Fibroblast of villous mesenchyme (primary cell): ENCODE measurements around the gene IL15. TPM values are rescaled to one million over a fixed set of nuclear protein-coding genes. Genes with fewer than 3 reads are reported as not detected.
A peak's percentile ranks its signal among the peaks of the same experiment; 100 is the strongest.

Source experiments
- DNase-seq: peaks from one replicate; pipeline ENCODE4 v3.0.0-alpha.2; 2010; ENCODE audit warnings: low read depth
- H3K4me3 ChIP-seq: 2 replicates; pipeline ENCODE4 v1.5.1; 2011; ENCODE audit warnings: low read depth, mild to moderate bottlenecking, low read length
- CTCF ChIP-seq: IDR thresholded peaks from 2 replicates; pipeline ENCODE4 v1.5.1; 2012; ENCODE audit warnings: low read depth, mild to moderate bottlenecking, low read length; ENCODE audit not compliant: insufficient read depth
- total RNA-seq: library from RNA; depleted of rRNA; stranded (reverse); fragments of >200 nt; gene quantifications from 2 replicates; pipeline ENCODE4 v1.2.3, GENCODE V29; 2012

The IL15 gene
- total RNA-seq, 1 donor: 9.5 TPM

- TF ChIP-seq CTCF: no peak
- H3K4me3 ChIP-seq: peak overlapping the region; percentile 83
- DNase-seq: peak; percentile 72
Measured at GRCh38 chr4:141636771-141637460, 533 bp downstream of the IL15 start.

GRCh38 chr4:141637565-141637964 is 1.2 kb downstream of the IL15 start:
- peak overlapping the region; percentile 83 for H3K4me3 ChIP-seq
- DNase-seq: peak; percentile 41
- no peak for TF ChIP-seq CTCF

- DNase-seq: peak; percentile 44
- no peak for TF ChIP-seq CTCF
Measured at GRCh38 chr4:141638230-141638629, 1.8 kb downstream of the IL15 start.

GRCh38 chr4:141640696-141641095 is 4.3 kb downstream of the IL15 start:
- TF ChIP-seq CTCF: no peak
- H3K4me3 ChIP-seq: no peak overlapping the region
- no peak for DNase-seq

More at GRCh38 chr4:141638230-141638629, 1.8 kb downstream of the IL15 start:
- peak overlapping the region; percentile 83 for H3K4me3 ChIP-seq

- TF ChIP-seq CTCF: no peak
- no peak for DNase-seq
- no peak overlapping the region for H3K4me3 ChIP-seq
Measured at GRCh38 chr4:141642063-141642462, 5.7 kb downstream of the IL15 start.

- TF ChIP-seq CTCF: no peak
- H3K4me3 ChIP-seq: no peak overlapping the region
- DNase-seq: no peak
Measured at GRCh38 chr4:141642711-141643110, 6.3 kb downstream of the IL15 start.

- no peak overlapping the region for H3K4me3 ChIP-seq
- DNase-seq: peak; percentile 81
- TF ChIP-seq CTCF: no peak
Measured at GRCh38 chr4:141643557-141643956, 7.2 kb downstream of the IL15 start.
